ENCODE measurements around the gene B4GALT1. TPM values are rescaled to one million over a fixed set of nuclear protein-coding genes. Genes with fewer than 3 reads are reported as not detected.

B4GALT1 gene
- total RNA-seq, 2 donors from 2014 or later, result 31.3 to 42.3 TPM

- intact Hi-C loops (cut with DNase I), result no loop called here
- 88 to 95% methylated on average over 7 of the region's 7 CpGs for WGBS, 2 donors
- Histone ChIP-seq H3K36me3 (replicated peaks in 1 of 2; ENCODE audit: insufficient read depth in 1 of 2, low read depth in 2 of 2) (peaks cover 0 to 7% of the 10 kb centered on the region in 2 donors), H3K27ac (no peak overlapping the region), H3K9me3 (no peaks in the 10 kb centered on the region), H3K4me3 (no peak overlapping the region), H3K27me3 (no peaks in the 10 kb centered on the region), H3K4me1 (peaks cover 47% of the 10 kb centered on the region)
- no peak for TF ChIP-seq CTCF (IDR thresholded peaks at IDR 0.05)
- no peak for TF ChIP-seq POLR2A (IDR thresholded peaks at IDR 0.05)
- DNase-seq (no peak), ATAC-seq (no peak)
These were observed 34.0 kb downstream of the B4GALT1 start for GRCh38 chr9:33133186-33133585.

GRCh38 chr9:33131790-33132772 lies 35.1 kb downstream of the B4GALT1 start:
- peaks cover 52% of the 10 kb centered on the region for H3K4me1 ChIP-seq
- WGBS, 2 donors, result 88 to 89% methylated on average over 10 of the region's 10 CpGs
- no peaks in the 10 kb centered on the region for H3K27me3 ChIP-seq
- intact Hi-C loops (cut with DNase I), result no loop called here
- no peak for DNase-seq
- no peak for ATAC-seq
- no peak overlapping the region for H3K4me3 ChIP-seq
- H3K27ac ChIP-seq, result peak overlapping the region in 2 of 4 donors; percentile 20 to 72
- peaks cover 0 to 7% of the 10 kb centered on the region in 2 donors for H3K36me3 ChIP-seq (replicated peaks in 1 of 2; ENCODE audit: insufficient read depth in 1 of 2, low read depth in 2 of 2)
- no peaks in the 10 kb centered on the region for H3K9me3 ChIP-seq
- TF ChIP-seq POLR2A (IDR thresholded peaks at IDR 0.05) (no peak), CTCF (IDR thresholded peaks at IDR 0.05) (no peak)

- DNase-seq (no peak), ATAC-seq (no peak)
- Histone ChIP-seq H3K9me3 (no peaks in the 10 kb centered on the region), H3K4me3 (no peak overlapping the region), H3K4me1 (peaks cover 54% of the 10 kb centered on the region), H3K27me3 (no peaks in the 10 kb centered on the region), H3K27ac (peak overlapping the region; percentile 46 to 76 (median 66)), H3K36me3 (replicated peaks in 1 of 2; ENCODE audit: insufficient read depth in 1 of 2, low read depth in 2 of 2) (peaks cover 0 to 7% of the 10 kb centered on the region in 2 donors)
- WGBS, 2 donors, result 90 to 94% methylated on average over 4 of the region's 4 CpGs
- intact Hi-C loops (cut with DNase I), result no loop called here
- TF ChIP-seq CTCF (IDR thresholded peaks at IDR 0.05) (no peak), POLR2A (IDR thresholded peaks at IDR 0.05) (no peak)
These were observed 36.0 kb downstream of the B4GALT1 start for GRCh38 chr9:33130961-33131789.

- 65 to 78% methylated on average over 14 of the region's 14 CpGs for WGBS, 2 donors
- peak; percentile 84 for ATAC-seq
- peak; percentile 27 to 57 (median 42) for DNase-seq
- H3K27me3 ChIP-seq, result no peaks in the 10 kb centered on the region
- H3K36me3 ChIP-seq (replicated peaks in 1 of 2; ENCODE audit: insufficient read depth in 1 of 2, low read depth in 2 of 2), result peaks cover 0 to 7% of the 10 kb centered on the region in 2 donors
- H3K9me3 ChIP-seq, result no peaks in the 10 kb centered on the region
- peaks cover 55% of the 10 kb centered on the region for H3K4me1 ChIP-seq
- TF ChIP-seq CTCF (IDR thresholded peaks at IDR 0.05) (no peak), POLR2A (IDR thresholded peaks at IDR 0.05) (no peak)
- no peak overlapping the region for H3K4me3 ChIP-seq
- H3K27ac ChIP-seq, result peak overlapping the region; percentile 46 to 76 (median 66)
- intact Hi-C loops (cut with DNase I), result no loop called here
These were observed 37.0 kb downstream of the B4GALT1 start for GRCh38 chr9:33129886-33130881.

Measured in body of pancreas (tissue), 4 donors.